GM18517 (cell line): ENCODE measurements around the gene MYO6.
"Not testable (repeated sequence)": the region's sequence is repeated elsewhere in the genome, so short reads cannot be mapped to it uniquely, and the experiment has no call there.

Experiments used
- ATAC-seq: cut with Tn5 transposase; IDR thresholded peaks from one replicate; pipeline ENCODE4 v1.9.1; 2021; ENCODE audit warnings: mild to moderate bottlenecking, moderate library complexity; ENCODE audit not compliant: unreplicated experiment

Gene MYO6

GRCh38 chr6:75880305-75880704, 131.3 kb downstream of the MYO6 start:
- no peak for ATAC-seq

GRCh38 chr6:75882734-75883133, 133.7 kb downstream of the MYO6 start:
- no peak for ATAC-seq

GRCh38 chr6:75884822-75885221, 135.8 kb downstream of the MYO6 start:
- no peak for ATAC-seq

GRCh38 chr6:75892384-75892783, 143.3 kb downstream of the MYO6 start:
- ATAC-seq, result no peak

- ATAC-seq, result peak; percentile 72
These were observed 144.2 kb downstream of the MYO6 start for GRCh38 chr6:75893058-75893775.

GRCh38 chr6:75893776-75894152, 144.7 kb downstream of the MYO6 start:
- no peak for ATAC-seq

- ATAC-seq, result no peak
These were observed 147.5 kb downstream of the MYO6 start for GRCh38 chr6:75896526-75896925.

- not testable (repeated sequence) for ATAC-seq
These were observed 151.2 kb downstream of the MYO6 start for GRCh38 chr6:75900216-75900615.

- ATAC-seq, result not testable (repeated sequence)
These were observed 156.1 kb downstream of the MYO6 start for GRCh38 chr6:75905129-75905528.

GRCh38 chr6:75906871-75907270, 157.8 kb downstream of the MYO6 start:
- no peak for ATAC-seq

GRCh38 chr6:75907444-75907843, 158.4 kb downstream of the MYO6 start:
- no peak for ATAC-seq

- ATAC-seq, result no peak
These were observed 164.0 kb downstream of the MYO6 start for GRCh38 chr6:75913040-75913439.

GRCh38 chr6:75922226-75922625, 173.2 kb downstream of the MYO6 start:
- ATAC-seq, result no peak

- peak; percentile 69 for ATAC-seq
These were observed 177.5 kb downstream of the MYO6 start for GRCh38 chr6:75926293-75927168.

- ATAC-seq, result no peak
These were observed 182.1 kb downstream of the MYO6 start for GRCh38 chr6:75931011-75931680.

- ATAC-seq, result no peak
These were observed 183.0 kb downstream of the MYO6 start for GRCh38 chr6:75932067-75932466.

- no peak for ATAC-seq
These were observed 184.4 kb downstream of the MYO6 start for GRCh38 chr6:75933387-75933975.

GRCh38 chr6:75934643-75935472, 185.8 kb downstream of the MYO6 start:
- ATAC-seq, result peak; percentile 77

GRCh38 chr6:75935473-75935793, 186.4 kb downstream of the MYO6 start:
- no peak for ATAC-seq

- ATAC-seq, result no peak
These were observed 187.6 kb downstream of the MYO6 start for GRCh38 chr6:75936682-75937081.
